HG03280 (cell line): ENCODE results near the gene MESD.

Experiments used
- ATAC-seq: cut with Tn5 transposase; IDR thresholded peaks from one replicate; pipeline ENCODE4 v1.9.1; 2021; ENCODE audit warnings: mild to moderate bottlenecking, moderate library complexity; ENCODE audit not compliant: unreplicated experiment

The MESD gene

GRCh38 chr15:81015621-81016488, 26.2 kb upstream of the MESD start:
- no peak for ATAC-seq

DNA sequence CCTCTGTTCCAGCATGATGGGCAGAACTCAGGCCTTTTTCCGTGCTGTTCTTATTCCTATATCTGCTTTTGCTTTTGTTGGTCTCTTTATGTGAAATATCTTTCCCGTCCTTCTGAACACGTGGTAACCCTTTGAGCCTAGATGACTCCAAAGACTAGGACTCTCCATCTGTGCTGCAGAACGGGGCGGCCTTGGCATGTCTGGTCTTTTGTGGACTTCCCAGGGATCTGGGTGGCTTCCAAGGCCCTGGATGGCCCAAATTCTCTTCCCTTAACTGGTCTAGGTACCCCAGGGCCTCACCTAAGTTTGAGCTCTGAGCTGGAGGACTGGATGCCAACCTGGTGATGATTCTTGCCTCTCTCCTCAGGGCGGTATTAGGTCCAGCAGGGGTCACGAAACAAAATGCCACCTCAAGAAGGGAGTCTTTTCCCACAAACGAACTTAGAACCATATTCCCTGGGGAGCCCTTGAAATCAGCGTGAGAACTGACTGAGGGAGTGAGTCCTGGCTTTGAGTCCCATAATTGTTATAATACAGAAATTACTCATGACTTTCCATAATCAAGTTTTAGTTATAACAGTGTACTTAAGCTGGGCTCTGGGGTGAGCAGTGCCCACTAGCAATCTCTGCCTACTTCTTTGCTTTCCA, 25.0 kb upstream of the MESD start:
- no peak for ATAC-seq

DNA sequence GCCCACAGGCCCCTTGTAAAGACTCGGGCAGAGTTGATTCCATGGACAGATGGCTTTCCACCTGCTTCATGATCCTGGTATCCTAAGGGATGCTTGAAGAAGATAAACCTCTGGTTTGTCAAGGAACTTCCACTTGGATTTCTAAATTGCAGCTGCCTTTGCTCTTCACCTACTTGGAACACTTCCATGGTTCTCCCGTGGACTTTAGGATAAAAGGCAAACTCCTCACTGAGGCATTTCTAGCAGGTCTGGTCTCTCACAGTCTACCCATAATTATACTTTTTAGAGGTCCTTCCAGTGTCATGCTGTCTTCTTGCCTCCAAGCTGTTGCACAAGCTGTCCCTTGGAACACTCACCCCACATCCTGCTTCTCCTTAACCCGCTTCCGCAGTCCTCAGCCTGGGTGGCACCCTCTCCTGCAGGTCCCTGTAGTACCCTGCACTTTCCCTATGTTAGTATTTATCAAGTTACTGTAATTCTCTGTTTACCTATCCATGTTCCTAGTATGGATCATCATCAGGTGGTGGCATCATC, 23.8 kb upstream of the MESD start:
- no peak for ATAC-seq

DNA sequence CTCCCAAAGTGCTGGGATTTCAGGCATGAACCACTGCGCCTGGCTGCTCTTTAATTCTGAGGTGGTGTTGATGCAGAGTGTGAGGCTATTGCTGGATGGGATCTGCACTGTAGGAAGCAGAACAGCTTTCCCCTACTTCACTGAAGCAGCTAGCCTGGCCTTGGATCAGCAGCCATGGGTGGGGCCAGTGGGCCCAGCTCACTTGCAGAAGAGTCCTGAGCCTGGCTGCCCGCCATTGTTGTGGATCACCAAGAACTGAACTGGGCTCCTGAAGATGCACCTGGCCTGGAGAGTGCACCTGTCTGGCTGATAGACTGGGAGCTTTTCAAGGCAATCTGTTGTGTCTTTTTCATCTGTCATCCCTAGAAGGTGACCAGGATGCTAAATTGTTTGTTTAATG, 23.0 kb upstream of the MESD start:
- ATAC-seq, result no peak

DNA sequence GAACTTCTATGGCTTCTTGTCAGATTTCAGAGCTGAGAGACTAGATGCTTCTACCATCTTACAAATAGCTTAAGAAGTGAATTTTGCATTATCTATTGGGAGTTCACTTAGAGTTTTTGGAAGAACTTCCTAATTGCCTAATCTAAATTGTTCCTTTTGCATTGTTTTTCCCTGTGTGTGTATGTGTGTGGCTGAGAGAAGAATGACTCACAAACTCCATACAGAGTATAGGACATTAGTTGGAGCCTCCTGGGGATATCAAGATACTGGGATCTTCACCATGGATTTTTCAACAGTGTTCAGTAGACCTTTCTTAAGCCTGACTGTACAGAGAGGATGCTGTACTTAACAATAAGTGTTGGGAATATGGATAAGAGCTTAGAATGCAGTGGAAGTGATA, 22.0 kb upstream of the MESD start:
- ATAC-seq, result no peak

DNA sequence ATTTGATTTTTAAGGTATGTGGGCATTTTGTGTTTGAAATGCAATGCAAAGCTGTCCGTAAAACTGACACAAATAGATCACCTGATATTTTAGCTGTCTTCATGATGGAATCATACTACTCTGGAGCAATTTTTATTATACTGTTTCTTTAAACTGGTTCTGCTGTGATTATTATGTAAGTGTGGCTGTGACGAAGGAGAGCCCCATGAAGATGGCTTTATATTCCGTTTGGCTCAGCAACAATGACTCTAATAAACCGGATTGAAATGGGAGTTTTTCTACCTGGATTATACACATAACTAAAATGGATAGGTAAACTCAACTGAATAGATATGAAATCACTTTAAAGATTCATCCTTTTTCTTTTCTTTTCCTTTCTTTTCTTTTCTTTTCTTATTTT, 20.5 kb upstream of the MESD start:
- no peak for ATAC-seq

DNA sequence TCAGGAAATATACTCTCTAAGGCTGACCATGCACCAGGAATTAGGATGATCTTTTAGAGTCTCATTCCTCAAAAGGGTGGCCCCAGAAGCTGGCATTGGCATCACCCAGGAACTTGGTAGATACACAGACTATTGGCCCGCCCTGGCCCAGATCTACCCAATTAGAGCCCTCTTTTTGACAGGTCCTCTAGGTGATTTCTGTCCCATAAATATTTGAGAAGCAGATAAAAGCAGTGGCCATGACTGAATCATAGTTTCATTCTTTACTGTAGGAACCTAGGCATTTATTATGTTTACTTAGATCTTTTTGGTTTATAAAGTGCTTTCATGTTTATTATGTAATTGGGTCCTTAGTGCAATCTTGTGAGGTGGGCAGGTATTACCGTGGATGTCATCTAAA, 18.7 kb upstream of the MESD start:
- ATAC-seq, result no peak

GRCh38 chr15:81007428-81008064, 17.9 kb upstream of the MESD start:
- ATAC-seq, result no peak

- ATAC-seq, result no peak
These were observed 16.5 kb upstream of the MESD start for GRCh38 chr15:81006124-81006523.

DNA sequence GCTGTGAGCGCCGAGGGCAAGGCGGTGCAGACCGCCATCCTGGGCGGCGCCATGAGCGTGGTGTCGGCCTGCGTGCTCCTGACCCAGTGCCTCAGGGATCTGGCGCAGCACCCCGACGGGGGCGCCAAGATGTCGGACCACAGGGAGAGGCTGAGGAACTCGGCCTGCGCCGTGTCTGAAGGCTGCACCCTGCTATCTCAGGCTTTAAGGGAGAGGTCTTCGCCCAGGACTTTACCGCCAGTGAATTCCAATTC, 13.4 kb upstream of the MESD start:
- ATAC-seq, result no peak

- no peak for ATAC-seq
These were observed 12.9 kb upstream of the MESD start for GRCh38 chr15:81002331-81003096.

- ATAC-seq, result no peak
These were observed 12.4 kb upstream of the MESD start for GRCh38 chr15:81002009-81002330.

GRCh38 chr15:81001152-81002008, 11.8 kb upstream of the MESD start:
- ATAC-seq, result peak; percentile 34

- peak; percentile 60 for ATAC-seq
These were observed 11.1 kb upstream of the MESD start, which contains the start of gene TLNRD1 for GRCh38 chr15:81000624-81001151. TLNRD1 (plus strand) TSS chr15:81000923; CDS start chr15:81002272, 1,349 bp downstream.

- ATAC-seq, result no peak
These were observed 10.6 kb upstream of the MESD start for GRCh38 chr15:81000144-81000623.

DNA sequence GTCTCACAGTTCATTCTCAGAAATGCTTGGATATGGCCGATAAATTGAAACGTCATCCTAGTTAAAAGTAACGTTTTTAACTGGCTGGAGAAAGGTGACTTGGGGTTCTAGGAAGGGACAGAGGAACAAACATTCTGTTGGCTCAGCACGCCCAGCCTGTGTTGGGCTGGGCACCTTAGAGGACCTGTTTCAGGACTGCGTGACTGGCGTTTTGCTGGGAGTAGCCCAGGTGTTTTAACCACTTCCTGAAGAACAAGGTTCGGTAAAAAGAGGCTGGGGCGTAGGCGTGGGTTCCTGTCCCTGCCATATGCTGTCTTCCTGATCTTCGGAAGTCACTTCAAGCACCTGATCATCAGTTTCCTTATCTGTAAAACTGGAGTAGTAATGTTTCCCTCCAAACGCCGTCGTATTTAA, 10.0 kb upstream of the MESD start:
- ATAC-seq, result peak; percentile 23

DNA sequence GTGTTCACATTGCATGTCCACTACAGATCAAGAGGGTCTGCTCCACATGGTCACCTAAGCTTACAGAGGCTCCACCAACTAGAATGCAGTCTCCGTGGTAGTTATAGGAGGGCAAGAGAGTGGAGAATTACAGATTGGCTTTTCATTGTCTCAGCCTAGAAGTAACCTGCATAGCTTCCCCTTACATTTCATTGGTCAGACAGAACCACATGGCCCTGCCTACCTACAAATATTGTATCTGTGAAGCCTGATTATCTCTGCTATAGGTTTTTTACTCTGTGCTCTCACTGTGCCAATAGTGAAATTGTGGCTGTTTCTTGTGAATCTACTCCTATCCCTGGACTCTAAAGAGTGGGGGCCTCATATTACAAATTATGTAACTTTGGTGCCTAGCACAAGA, 8.6 kb upstream of the MESD start:
- no peak for ATAC-seq

DNA sequence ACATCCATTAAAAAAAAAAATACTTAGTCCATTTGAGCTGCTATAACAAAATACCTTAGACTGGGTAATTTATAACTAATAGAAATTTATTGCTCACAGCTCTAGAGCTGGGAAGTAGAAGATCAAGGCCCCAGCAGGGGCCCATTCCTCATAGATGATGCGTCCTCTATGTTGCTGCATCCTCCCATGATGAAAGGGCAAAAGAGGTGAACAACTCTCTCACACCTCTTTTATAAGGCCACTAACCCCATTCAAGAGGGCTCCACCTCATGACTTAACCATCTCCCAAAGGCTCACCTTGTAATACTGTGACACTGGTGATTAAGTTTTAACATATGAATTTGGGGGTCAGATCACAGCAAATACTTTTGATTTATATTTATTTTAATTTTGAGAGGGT, 8.1 kb upstream of the MESD start:
- no peak for ATAC-seq

DNA sequence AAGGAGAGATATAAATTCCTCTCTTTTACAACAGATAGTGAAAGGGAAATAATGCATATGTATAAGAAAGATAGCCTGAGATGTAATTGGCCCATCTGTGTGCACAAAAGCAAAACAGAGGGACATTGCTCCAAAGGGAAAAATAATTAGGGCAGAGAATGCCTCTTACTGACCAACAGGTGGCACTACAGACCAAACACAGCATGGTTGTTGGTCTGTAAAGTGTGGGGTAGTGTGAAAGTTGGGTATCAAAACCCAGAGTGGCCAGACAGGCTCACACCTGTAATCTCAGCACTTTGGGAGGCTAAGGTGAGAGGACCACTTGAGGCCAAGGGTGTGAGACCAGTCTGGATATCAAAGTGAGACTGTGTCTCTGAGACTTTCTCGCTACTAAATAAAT, 6.6 kb upstream of the MESD start:
- ATAC-seq, result no peak

GRCh38 chr15:80992441-80992840, 2.8 kb upstream of the MESD start:
- no peak for ATAC-seq
